HepG2 (cell line): ENCODE results near the gene CHST2.

Experiments used
- MED8 ChIP-seq: sonication (generic); formaldehyde crosslinking; IDR thresholded peaks from 2 replicates; pipeline ENCODE4 v1.8.1; 2023; ENCODE audit warnings: mild to moderate bottlenecking, missing genetic modification reagents; ENCODE audit not compliant: insufficient replicate concordance
- PAF1 ChIP-seq: IDR thresholded peaks from 2 replicates; pipeline ENCODE4 v1.6.1; 2016; ENCODE audit warnings: missing genetic modification reagents, missing compliant biosample characterization
- YY1 ChIP-seq: IDR thresholded peaks from 2 replicates; pipeline ENCODE4 v1.6.1; 2011; ENCODE audit warnings: low read length, low read depth, moderate library complexity, mild to moderate bottlenecking; ENCODE audit not compliant: insufficient read depth, insufficient replicate concordance
- TF ChIP-seq, protein P1 (sequence below): sonication (generic); formaldehyde crosslinking; IDR thresholded peaks from 2 replicates; pipeline ENCODE4 v1.9.0; 2021; ENCODE audit warnings: missing genetic modification reagents, mild to moderate bottlenecking, borderline replicate concordance
- TF ChIP-seq, protein P2 (sequence below): sonication (generic); formaldehyde crosslinking; IDR thresholded peaks from 2 replicates; pipeline ENCODE4 v1.5.0; 2020; ENCODE audit warnings: mild to moderate bottlenecking, missing genetic modification reagents, moderate library complexity

DNA sequence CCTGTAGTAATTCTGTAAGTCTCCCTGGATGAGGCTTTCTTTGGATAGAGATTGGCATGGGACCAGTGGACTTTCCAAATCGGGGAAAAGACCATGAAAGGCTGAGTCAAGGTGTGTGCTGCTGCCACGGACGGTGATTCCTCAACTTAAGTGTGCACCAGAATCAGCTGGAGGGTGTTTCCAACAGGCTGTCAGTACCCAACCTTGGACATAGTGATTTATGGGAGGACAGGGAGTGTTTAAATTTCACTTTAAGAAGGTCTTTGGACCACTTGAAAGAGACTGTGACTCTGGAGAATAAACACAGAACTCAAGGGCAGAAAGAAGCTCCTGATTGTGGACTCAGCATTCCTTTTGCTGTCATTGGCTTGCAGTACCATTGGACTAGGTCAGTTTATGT is 20.4 kb upstream of the CHST2 start:
- TF ChIP-seq, protein P1, sequence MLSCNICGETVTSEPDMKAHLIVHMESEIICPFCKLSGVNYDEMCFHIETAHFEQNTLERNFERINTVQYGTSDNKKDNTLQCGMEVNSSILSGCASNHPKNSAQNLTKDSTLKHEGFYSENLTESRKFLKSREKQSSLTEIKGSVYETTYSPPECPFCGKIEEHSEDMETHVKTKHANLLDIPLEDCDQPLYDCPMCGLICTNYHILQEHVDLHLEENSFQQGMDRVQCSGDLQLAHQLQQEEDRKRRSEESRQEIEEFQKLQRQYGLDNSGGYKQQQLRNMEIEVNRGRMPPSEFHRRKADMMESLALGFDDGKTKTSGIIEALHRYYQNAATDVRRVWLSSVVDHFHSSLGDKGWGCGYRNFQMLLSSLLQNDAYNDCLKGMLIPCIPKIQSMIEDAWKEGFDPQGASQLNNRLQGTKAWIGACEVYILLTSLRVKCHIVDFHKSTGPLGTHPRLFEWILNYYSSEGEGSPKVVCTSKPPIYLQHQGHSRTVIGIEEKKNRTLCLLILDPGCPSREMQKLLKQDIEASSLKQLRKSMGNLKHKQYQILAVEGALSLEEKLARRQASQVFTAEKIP (CRISPR knock-in tag): no peak
- TF ChIP-seq YY1: no peak
- no peak for TF ChIP-seq PAF1 (CRISPR knock-in tag)
- TF ChIP-seq, protein P2, sequence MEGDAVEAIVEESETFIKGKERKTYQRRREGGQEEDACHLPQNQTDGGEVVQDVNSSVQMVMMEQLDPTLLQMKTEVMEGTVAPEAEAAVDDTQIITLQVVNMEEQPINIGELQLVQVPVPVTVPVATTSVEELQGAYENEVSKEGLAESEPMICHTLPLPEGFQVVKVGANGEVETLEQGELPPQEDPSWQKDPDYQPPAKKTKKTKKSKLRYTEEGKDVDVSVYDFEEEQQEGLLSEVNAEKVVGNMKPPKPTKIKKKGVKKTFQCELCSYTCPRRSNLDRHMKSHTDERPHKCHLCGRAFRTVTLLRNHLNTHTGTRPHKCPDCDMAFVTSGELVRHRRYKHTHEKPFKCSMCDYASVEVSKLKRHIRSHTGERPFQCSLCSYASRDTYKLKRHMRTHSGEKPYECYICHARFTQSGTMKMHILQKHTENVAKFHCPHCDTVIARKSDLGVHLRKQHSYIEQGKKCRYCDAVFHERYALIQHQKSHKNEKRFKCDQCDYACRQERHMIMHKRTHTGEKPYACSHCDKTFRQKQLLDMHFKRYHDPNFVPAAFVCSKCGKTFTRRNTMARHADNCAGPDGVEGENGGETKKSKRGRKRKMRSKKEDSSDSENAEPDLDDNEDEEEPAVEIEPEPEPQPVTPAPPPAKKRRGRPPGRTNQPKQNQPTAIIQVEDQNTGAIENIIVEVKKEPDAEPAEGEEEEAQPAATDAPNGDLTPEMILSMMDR (CRISPR knock-in tag): no peak
- no peak for TF ChIP-seq MED8 (CRISPR knock-in tag)
